Measurements from ENCODE around the gene GPX5.

- TF ChIP-seq CTCF (IDR thresholded peaks at IDR 0.05; ENCODE audit: insufficient read depth, low read depth, low read length): no peak
- no peak for TF ChIP-seq EZH2 (IDR thresholded peaks at IDR 0.05; ENCODE audit: insufficient read depth, low read length)
These were observed 36.1 kb upstream of the GPX5 start for GRCh38 chr6:28489366-28490204.
